ENCODE results near the gene NETO2.

NETO2 gene

GRCh38 chr16:47175152-47175551 is 31.4 kb upstream of the NETO2 start (continued):
- TF ChIP-seq HOXD13 (CRISPR knock-in tag; IDR thresholded peaks at IDR 0.05; ENCODE audit: borderline replicate concordance) (no peak), ZNF837 (tag by site-specific recombination; IDR thresholded peaks at IDR 0.05) (no peak), ZNF280D (tag by site-specific recombination; IDR thresholded peaks at IDR 0.05) (no peak), ZNF121 (tag by site-specific recombination; IDR thresholded peaks at IDR 0.05) (no peak), ZNF202 (tag by site-specific recombination; IDR thresholded peaks at IDR 0.05; ENCODE audit: borderline replicate concordance) (no peak), ZNF530 (tag by site-specific recombination; IDR thresholded peaks at IDR 0.05; ENCODE audit: low read depth) (no peak), ZNF792 (tag by site-specific recombination; IDR thresholded peaks at IDR 0.05) (no peak), ZBTB26 (tag by site-specific recombination; optimal IDR thresholded peaks at IDR 0.05) (no peak), ZSCAN4 (tag by site-specific recombination; IDR thresholded peaks at IDR 0.05) (no peak), ZNF624 (tag by site-specific recombination; IDR thresholded peaks at IDR 0.05) (no peak), INSM2 (tag by site-specific recombination; IDR thresholded peaks at IDR 0.05) (no peak)

GRCh38 chr16:47162670-47163420 is 19.1 kb upstream of the NETO2 start:
- peaks cover 0 to 3% of the 10 kb centered on the region in 2 experiments; a peak in 1 of 3 replicates for H3K36me3 ChIP-seq (ENCODE audit: control insufficient read depth in 2 of 2, insufficient read depth in 1 of 2, low read length in 2 of 2)
- H3K4me1 ChIP-seq (ENCODE audit: control insufficient read depth, insufficient read depth, low read length): no peaks in the 10 kb centered on the region
- H3K9me3 ChIP-seq (ENCODE audit: control insufficient read depth, insufficient read depth, low read depth, low read length): no peaks in the 10 kb centered on the region
- no peak overlapping the region for H3K27ac ChIP-seq (ENCODE audit: extremely low read depth, low read depth, low read length)
- ChIA-PET CTCF (interaction anchor here (0.6 to 0.7 kb wide), 2 partner anchors 125 to 725 kb away, joined by 3 read pairs; no protein-coding TSS in a partner anchor), POLR2A (no interaction called here)
- H3K4me3 ChIP-seq (ENCODE audit: low read depth, low read length): no peak overlapping the region
- TF ChIP-seq ZNF623 (tag by site-specific recombination; IDR thresholded peaks at IDR 0.05) (no peak), SP3 (tag by site-specific recombination; IDR thresholded peaks at IDR 0.05) (no peak), ZNF449 (tag by site-specific recombination; IDR thresholded peaks at IDR 0.05) (no peak), GLI2 (tag by site-specific recombination; IDR thresholded peaks at IDR 0.05; ENCODE audit: borderline replicate concordance, low read depth) (no peak), ZNF664 (tag by site-specific recombination; IDR thresholded peaks at IDR 0.05) (no peak), ZNF140 (tag by site-specific recombination; IDR thresholded peaks at IDR 0.05) (no peak), ZNF76 (tag by site-specific recombination; IDR thresholded peaks at IDR 0.05; ENCODE audit: borderline replicate concordance, low read depth) (no peak), GFI1B (tag by site-specific recombination; IDR thresholded peaks at IDR 0.05) (no peak), ZNF16 (tag by site-specific recombination; IDR thresholded peaks at IDR 0.05; ENCODE audit: low read depth) (no peak), ZNF211 (tag by site-specific recombination; IDR thresholded peaks at IDR 0.05; ENCODE audit: low read depth) (no peak), ZNF501 (tag by site-specific recombination; IDR thresholded peaks at IDR 0.05) (no peak), ZNF837 (tag by site-specific recombination; IDR thresholded peaks at IDR 0.05) (no peak), BCL6B (tag by site-specific recombination; IDR thresholded peaks at IDR 0.05) (no peak), ZFHX2 (tag by site-specific recombination; conservative IDR thresholded peaks at IDR 0.05) (no peak), ZNF23 (tag by site-specific recombination; IDR thresholded peaks at IDR 0.05; ENCODE audit: borderline replicate concordance) (no peak)
